PC-9 (cell line): Measurements from ENCODE around the gene CHST1. TPM values are rescaled to one million over a fixed set of nuclear protein-coding genes. Genes with fewer than 3 reads are reported as not detected.

Source experiments
- BruUV-seq: library from RNA; stranded (reverse); fragments of 400-500 nt; replicated peaks from 2 replicates; lab custom pipeline; 2021; lab: Mats Ljungman, UMichigan
- CTCF ChIA-PET: fragments of 300-600 bp; sonication (Branson Sonifier 250); formaldehyde crosslinking; loops from one replicate; lab custom pipeline; 2022; ENCODE audit warnings: antibody characterized with exemption; lab: Charles Lee
- POLR2A ChIA-PET: fragments of 300-600 bp; sonication (Branson Sonifier 250); formaldehyde crosslinking; loops from one replicate; lab custom pipeline; 2022; ENCODE audit warnings: antibody characterized with exemption; ENCODE audit not compliant: unreplicated experiment; lab: Charles Lee
- DNase-seq, 2 experiments: peaks; one replicate each; pipeline versions ENCODE4 v3.0.0 to v3.0.0-alpha.2; 2015 to 2022; ENCODE audit warnings: mixed read lengths in 1 of 2
- H2AFZ ChIP-seq: fragments of 200-600 bp; sonication (generic); 2 replicates; pipeline ENCODE4 v1.8.1; 2017; ENCODE audit warnings: antibody characterized with exemption
- H3F3A ChIP-seq: fragments of 200-600 bp; sonication (generic); 2 replicates; pipeline ENCODE4 v1.8.1; 2017; ENCODE audit warnings: antibody characterized with exemption, mild to moderate bottlenecking, low read depth; ENCODE audit not compliant: insufficient read depth
- H3K27ac ChIP-seq: fragments of 200-600 bp; sonication (generic); 2 replicates; pipeline ENCODE4 v1.6.1; 2016; ENCODE audit warnings: mixed run types
- H3K27me3 ChIP-seq: fragments of 200-600 bp; sonication (generic); 2 replicates; pipeline ENCODE4 v1.6.1; 2016; ENCODE audit warnings: low read depth, mixed run types; ENCODE audit not compliant: insufficient read depth
- H3K36me3 ChIP-seq: fragments of 200-600 bp; sonication (generic); 2 replicates; pipeline ENCODE4 v1.6.1; 2016; ENCODE audit warnings: low read depth, mixed run types
- H3K4me1 ChIP-seq: fragments of 200-600 bp; sonication (generic); replicated peaks from 2 replicates; pipeline ENCODE4 v1.6.1; 2016; ENCODE audit warnings: mixed run types; ENCODE audit not compliant: insufficient read depth
- H3K4me2 ChIP-seq: fragments of 200-600 bp; sonication (generic); 2 replicates; pipeline ENCODE4 v1.6.1; 2017; ENCODE audit warnings: mixed run types
- H3K4me3 ChIP-seq: fragments of 200-600 bp; sonication (generic); 2 replicates; pipeline ENCODE4 v1.6.1; 2016; ENCODE audit warnings: mixed run types
- H3K79me2 ChIP-seq: fragments of 200-600 bp; sonication (generic); 2 replicates; pipeline ENCODE4 v1.6.1; 2017; ENCODE audit warnings: low read depth, mixed run types
- H3K9me2 ChIP-seq: fragments of 200-600 bp; sonication (generic); 2 replicates; pipeline ENCODE4 v1.8.1; 2017; ENCODE audit warnings: mild to moderate bottlenecking; ENCODE audit not compliant: insufficient read depth
- H3K9me3 ChIP-seq: fragments of 200-600 bp; sonication (generic); 2 replicates; pipeline ENCODE4 v1.8.1; 2016; ENCODE audit warnings: low read depth; ENCODE audit not compliant: insufficient read depth
- H4K20me1 ChIP-seq: fragments of 200-600 bp; sonication (generic); 2 replicates; pipeline ENCODE4 v1.8.1; 2017; ENCODE audit not compliant: insufficient read depth
- EZH2 ChIP-seq: fragments of 200-600 bp; sonication (generic); IDR thresholded peaks from 2 replicates; pipeline ENCODE4 v1.8.0; 2017; ENCODE audit warnings: antibody characterized with exemption, low read depth
- intact Hi-C: fragments of 100-400 bp; cut with micrococcal nuclease; formaldehyde crosslinking; loops from one replicate; pipeline ENCODE4 v1.10.0; 2022; ENCODE audit not compliant: unreplicated experiment
- total RNA-seq: library from RNA; stranded (reverse); gene quantifications from 2 replicates; pipeline ENCODE4 v1.2.3, GENCODE V29; 2021
- TF ChIP-seq, protein P1 (sequence below): fragments of 200-600 bp; sonication (generic); conservative IDR thresholded peaks from 2 replicates; pipeline ENCODE4 v1.6.1; 2017; ENCODE audit warnings: mixed run types, antibody characterized with exemption, mild to moderate bottlenecking, moderate library complexity

CHST1 gene
- total RNA-seq, 1 experiment from 2014 or later: not detected

DNA sequence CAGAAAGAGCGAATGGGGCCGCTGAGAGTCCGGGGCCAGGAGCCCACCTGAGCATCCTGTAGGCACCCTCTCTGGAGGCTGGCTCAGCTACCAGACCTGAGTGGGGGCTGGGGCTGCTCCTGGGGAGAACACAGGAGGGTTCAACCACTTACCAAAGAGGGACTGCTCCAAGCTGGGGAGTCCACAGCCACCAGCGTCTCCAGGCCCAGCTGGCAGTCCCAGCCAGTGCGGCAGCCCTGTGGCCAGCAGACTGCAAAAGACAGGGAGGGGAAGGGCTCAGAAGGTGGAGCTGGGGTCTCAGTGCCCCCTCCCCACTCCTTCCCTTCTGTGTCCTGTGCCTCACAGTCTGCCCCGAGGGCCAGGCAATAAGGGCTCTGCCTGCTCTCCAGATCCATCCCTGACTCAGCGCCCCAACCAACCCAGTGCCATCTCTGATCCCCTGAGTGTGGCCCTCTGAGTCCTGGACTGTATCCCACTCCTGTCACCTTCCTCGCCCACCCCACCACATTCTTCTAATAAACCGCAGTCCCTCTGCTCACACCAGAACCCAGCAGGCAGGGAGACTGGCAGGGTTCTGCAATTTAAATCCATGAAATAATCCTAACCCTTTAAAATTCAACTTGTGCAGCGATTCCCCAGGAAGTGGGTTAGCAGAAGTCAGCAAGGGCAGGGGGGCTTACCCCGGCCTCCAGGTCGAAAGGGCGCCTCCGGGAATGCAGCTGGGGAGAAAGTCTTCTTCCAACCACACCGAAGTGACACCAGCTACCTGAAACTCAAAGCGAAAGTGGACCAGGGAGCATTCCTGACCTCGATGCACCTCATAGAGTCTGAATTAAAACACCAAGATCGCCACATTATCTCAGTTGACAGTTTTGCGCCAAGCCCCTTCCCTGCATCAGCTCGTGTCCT is 13.3 kb downstream of the CHST1 start:
- Histone ChIP-seq H3K4me3 (no peak overlapping the region), H3K9me3 (no peaks in the 10 kb centered on the region), H3K36me3 (no peaks in the 10 kb centered on the region), H3K79me2 (no peaks in the 10 kb centered on the region), H2AFZ (no peak overlapping the region), H4K20me1 (no peaks in the 10 kb centered on the region), H3K27ac (no peak overlapping the region), H3F3A (no peaks in the 10 kb centered on the region), H3K27me3 (peaks cover 75% of the 10 kb centered on the region), H3K4me2 (peak overlapping the region; percentile 35; the same call in 1 of the 2 replicates), H3K4me1 (no peaks in the 10 kb centered on the region), H3K9me2 (no peaks in the 10 kb centered on the region)
- no peak for DNase-seq
- CTCF ChIA-PET: interaction anchor here (0.6 kb wide), 1 partner anchor 695 kb away, joined by 3 read pairs; the partner anchor contains the start of gene DGKZ
- intact Hi-C loops: no loop called here
- POLR2A ChIA-PET: no interaction called here
- no TSS peak for BruUV-seq
- TF ChIP-seq EZH2: no peak
- TF ChIP-seq, protein P1, sequence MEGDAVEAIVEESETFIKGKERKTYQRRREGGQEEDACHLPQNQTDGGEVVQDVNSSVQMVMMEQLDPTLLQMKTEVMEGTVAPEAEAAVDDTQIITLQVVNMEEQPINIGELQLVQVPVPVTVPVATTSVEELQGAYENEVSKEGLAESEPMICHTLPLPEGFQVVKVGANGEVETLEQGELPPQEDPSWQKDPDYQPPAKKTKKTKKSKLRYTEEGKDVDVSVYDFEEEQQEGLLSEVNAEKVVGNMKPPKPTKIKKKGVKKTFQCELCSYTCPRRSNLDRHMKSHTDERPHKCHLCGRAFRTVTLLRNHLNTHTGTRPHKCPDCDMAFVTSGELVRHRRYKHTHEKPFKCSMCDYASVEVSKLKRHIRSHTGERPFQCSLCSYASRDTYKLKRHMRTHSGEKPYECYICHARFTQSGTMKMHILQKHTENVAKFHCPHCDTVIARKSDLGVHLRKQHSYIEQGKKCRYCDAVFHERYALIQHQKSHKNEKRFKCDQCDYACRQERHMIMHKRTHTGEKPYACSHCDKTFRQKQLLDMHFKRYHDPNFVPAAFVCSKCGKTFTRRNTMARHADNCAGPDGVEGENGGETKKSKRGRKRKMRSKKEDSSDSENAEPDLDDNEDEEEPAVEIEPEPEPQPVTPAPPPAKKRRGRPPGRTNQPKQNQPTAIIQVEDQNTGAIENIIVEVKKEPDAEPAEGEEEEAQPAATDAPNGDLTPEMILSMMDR: no peak

DNA sequence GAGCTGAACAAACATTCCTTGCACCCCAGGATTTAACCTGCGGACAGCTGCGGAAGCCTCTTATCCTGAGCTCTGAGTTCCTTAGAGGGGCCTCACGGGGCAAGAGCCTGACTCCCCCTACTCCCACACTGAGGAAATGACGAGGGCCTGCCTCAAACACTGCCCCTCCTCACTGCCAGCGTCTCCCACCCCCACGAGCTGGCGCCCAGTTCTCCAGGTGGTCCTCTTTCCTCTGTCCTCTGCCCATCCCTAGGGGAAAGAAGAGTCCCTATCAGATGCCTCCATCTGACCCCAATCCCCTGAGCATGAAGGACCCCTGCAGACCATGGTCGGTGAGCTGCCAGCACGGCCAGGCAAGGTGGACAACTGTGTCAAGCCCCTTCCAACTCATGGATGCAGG is 14.3 kb downstream of the CHST1 start:
- intact Hi-C loops: no loop called here

DNA sequence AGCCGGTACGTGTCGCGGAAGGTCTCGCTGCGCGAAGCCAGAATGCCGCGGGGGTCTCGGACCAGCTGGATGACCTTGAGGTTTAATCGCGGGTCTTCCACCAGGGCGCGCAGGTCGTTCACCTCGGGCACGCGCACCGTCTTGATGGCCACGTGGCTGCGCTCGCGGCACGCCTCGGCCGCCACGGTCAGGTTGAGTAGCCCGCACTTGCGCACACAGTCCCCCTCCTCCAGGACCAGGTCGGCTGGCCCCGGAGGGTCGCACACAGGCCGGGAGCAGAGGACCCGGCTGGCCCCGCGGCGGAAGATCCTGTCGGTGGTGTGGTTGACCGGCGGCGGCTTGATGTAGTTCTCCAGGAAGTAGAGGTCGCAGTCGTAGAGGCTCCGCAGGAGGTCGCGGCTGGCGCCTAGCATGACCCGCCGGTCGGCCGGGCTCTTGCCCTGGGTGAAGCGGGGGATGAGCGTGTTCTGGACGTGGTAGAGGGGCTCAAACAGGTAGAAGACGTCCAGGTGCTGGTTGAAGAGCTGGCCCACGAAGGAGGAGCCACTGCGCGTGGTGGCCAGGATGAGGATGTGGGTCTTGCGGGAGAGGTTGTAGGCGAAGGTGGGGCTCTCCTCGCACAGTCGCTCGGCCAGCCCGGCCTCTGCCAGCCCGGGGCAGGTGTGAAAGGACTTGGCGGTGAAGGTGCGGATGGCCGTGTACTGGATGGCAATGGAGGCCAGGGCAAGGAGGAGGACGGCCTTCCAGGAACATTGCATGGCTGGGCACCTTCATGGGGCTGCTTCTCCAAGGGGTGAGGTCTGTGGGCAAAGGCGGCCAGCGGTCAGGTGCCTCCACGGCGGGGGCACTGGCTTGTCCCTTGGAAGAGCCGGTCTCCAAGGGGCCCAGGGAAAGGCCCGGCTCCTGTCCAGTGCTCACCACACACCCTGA is 15.0 kb downstream of the CHST1 start:
- POLR2A ChIA-PET: no interaction called here
- intact Hi-C loops: no loop called here
- Histone ChIP-seq H3K4me2 (no peak overlapping the region), H2AFZ (no peak overlapping the region), H3K9me2 (no peaks in the 10 kb centered on the region), H3F3A (no peaks in the 10 kb centered on the region), H3K27ac (no peak overlapping the region), H3K9me3 (no peaks in the 10 kb centered on the region), H3K36me3 (no peaks in the 10 kb centered on the region), H4K20me1 (no peaks in the 10 kb centered on the region), H3K4me1 (no peaks in the 10 kb centered on the region), H3K4me3 (no peak overlapping the region), H3K79me2 (no peaks in the 10 kb centered on the region), H3K27me3 (peaks cover 64% of the 10 kb centered on the region)
- CTCF ChIA-PET: no interaction called here
- TF ChIP-seq, protein P1: no peak
- no peak for TF ChIP-seq EZH2
- BruUV-seq: no TSS peak
- no peak for DNase-seq

More for the DNA sequence above, 14.3 kb downstream of the CHST1 start:
- POLR2A ChIA-PET: no interaction called here
- TF ChIP-seq EZH2: no peak
- TF ChIP-seq, protein P1: no peak
- no TSS peak for BruUV-seq
- Histone ChIP-seq H3F3A (no peaks in the 10 kb centered on the region), H2AFZ (no peak overlapping the region), H3K36me3 (no peaks in the 10 kb centered on the region), H3K27me3 (peaks cover 69% of the 10 kb centered on the region), H3K4me3 (no peak overlapping the region), H3K79me2 (no peaks in the 10 kb centered on the region), H3K9me2 (no peaks in the 10 kb centered on the region), H4K20me1 (no peaks in the 10 kb centered on the region), H3K9me3 (no peaks in the 10 kb centered on the region), H3K4me2 (no peak overlapping the region), H3K27ac (no peak overlapping the region), H3K4me1 (no peaks in the 10 kb centered on the region)
- CTCF ChIA-PET: no interaction called here
- DNase-seq: no peak
